ENCODE results near the gene WSB2. TPM values are rescaled to one million over a fixed set of nuclear protein-coding genes. Genes with fewer than 3 reads are reported as not detected.

WSB2 gene
- total and polyA plus RNA-seq, 9 of the 15 experiments (the other 6 are each of a cell fraction or from before 2014, with no cell fraction given), result 31.4 to 77.6 (median 52.6) TPM

DNA sequence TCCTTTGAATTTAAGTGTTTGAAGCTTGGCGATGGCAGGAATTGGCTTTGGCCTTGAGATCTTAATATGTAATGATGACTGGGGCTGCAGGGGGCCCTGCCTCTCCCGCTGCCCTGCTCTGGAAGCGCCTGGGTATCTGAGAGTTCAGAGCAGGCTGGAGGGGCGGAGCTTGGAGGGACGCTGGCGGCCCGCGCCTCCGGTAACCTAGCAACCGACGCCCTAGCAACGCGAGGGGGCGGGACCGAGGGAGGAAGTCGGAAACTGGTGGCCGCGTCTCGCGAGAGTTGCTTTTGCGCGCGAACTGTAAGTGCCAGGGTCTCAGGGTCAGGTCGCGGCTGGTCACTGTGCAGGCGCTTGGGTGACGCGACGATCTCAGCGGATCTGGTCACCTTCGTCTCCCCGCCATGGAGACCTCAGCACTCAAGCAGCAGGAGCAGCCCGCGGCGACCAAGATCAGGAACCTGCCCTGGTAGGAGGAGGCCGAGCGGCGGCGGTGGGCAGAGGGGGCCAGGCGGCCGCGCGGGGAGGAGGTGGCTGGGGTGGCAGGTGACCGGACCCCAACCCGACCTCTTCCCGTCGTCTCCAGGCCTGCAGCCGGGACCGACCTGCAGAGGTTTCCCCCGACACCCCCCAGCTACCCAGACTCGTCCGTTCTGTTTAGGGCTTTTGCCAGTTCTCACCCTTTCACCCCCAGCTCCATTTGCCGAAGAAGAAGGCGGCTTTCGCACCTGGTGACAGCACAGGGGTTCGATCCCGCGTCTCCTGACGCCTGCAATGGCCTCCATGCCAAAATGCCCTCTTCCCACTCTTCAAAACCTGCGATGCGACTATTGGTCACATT is 44.3 kb downstream of the WSB2 start, which contains the start of gene RFC5 (continued):
- TF ChIP-seq EP400 (IDR thresholded peaks at IDR 0.05) (peak; percentile 79), POU5F1 (IDR thresholded peaks at IDR 0.05; ENCODE audit: borderline replicate concordance, low read depth, low read length, partially characterized antibody) (no peak), SMC3 (conservative IDR thresholded peaks at IDR 0.05; ENCODE audit: insufficient read depth, low read depth, low read length) (no peak), HDAC8 (tag; IDR thresholded peaks at IDR 0.05) (no peak), ZFP36 (IDR thresholded peaks at IDR 0.05; ENCODE audit: low read depth, low read length, partially characterized antibody) (no peak), PTRF (tag; IDR thresholded peaks at IDR 0.05) (no peak), BCL6 (CRISPR knock-in tag; IDR thresholded peaks at IDR 0.05) (no peak), CUX1 (CRISPR knock-in tag; IDR thresholded peaks at IDR 0.05) (no peak), PHTF2 (CRISPR knock-in tag; IDR thresholded peaks at IDR 0.05) (no peak), MYC (IDR thresholded peaks at IDR 0.05; ENCODE audit: low read depth, low read length) (no peak; the same call in 1 of the 2 replicates), MYC (CRISPR knock-in tag; IDR thresholded peaks at IDR 0.05; ENCODE audit: borderline replicate concordance, low read depth) (peak; percentile 71; the same call in 1 of the 2 replicates), FIP1L1 (IDR thresholded peaks at IDR 0.05; ENCODE audit: low read depth, low read length, poor library complexity, severe bottlenecking) (peak; percentile 80)
- TF ChIP-seq, protein P1, sequence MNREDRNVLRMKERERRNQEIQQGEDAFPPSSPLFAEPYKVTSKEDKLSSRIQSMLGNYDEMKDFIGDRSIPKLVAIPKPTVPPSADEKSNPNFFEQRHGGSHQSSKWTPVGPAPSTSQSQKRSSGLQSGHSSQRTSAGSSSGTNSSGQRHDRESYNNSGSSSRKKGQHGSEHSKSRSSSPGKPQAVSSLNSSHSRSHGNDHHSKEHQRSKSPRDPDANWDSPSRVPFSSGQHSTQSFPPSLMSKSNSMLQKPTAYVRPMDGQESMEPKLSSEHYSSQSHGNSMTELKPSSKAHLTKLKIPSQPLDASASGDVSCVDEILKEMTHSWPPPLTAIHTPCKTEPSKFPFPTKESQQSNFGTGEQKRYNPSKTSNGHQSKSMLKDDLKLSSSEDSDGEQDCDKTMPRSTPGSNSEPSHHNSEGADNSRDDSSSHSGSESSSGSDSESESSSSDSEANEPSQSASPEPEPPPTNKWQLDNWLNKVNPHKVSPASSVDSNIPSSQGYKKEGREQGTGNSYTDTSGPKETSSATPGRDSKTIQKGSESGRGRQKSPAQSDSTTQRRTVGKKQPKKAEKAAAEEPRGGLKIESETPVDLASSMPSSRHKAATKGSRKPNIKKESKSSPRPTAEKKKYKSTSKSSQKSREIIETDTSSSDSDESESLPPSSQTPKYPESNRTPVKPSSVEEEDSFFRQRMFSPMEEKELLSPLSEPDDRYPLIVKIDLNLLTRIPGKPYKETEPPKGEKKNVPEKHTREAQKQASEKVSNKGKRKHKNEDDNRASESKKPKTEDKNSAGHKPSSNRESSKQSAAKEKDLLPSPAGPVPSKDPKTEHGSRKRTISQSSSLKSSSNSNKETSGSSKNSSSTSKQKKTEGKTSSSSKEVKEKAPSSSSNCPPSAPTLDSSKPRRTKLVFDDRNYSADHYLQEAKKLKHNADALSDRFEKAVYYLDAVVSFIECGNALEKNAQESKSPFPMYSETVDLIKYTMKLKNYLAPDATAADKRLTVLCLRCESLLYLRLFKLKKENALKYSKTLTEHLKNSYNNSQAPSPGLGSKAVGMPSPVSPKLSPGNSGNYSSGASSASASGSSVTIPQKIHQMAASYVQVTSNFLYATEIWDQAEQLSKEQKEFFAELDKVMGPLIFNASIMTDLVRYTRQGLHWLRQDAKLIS (CRISPR knock-in tag; IDR thresholded peaks at IDR 0.05), result 0 out of 2 replicates have a peak, but pooled peaks have one; percentile 31

All from K562 (cell line).